PC-3 (cell line): ENCODE measurements around the gene BRPF1. TPM values are rescaled to one million over a fixed set of nuclear protein-coding genes. Genes with fewer than 3 reads are reported as not detected.

Source experiments
- ATAC-seq: fragments of 200-7000 bp; cut with Tn5 transposase; 2 replicates; pipeline ENCODE4 v1.9.1; 2020; ENCODE audit warnings: mild to moderate bottlenecking, moderate library complexity
- BruUV-seq: library from RNA; stranded (reverse); fragments of 400-500 nt; replicated peaks from 2 replicates; lab custom pipeline; 2021; lab: Mats Ljungman, UMichigan
- CTCF ChIA-PET: fragments of 300-600 bp; sonication (Branson Sonifier 250); formaldehyde crosslinking; loops from one replicate; lab custom pipeline; 2022; ENCODE audit warnings: antibody characterized with exemption; lab: Charles Lee
- POLR2A ChIA-PET: fragments of 300-600 bp; sonication (Branson Sonifier 250); formaldehyde crosslinking; loops from one replicate; lab custom pipeline; 2022; ENCODE audit warnings: antibody characterized with exemption; ENCODE audit not compliant: unreplicated experiment; lab: Charles Lee
- DNase-seq: peaks from one replicate; pipeline ENCODE4 v3.0.0-alpha.2; 2015
- H2AFZ ChIP-seq: fragments of 300-600 bp; sonication (generic); 2 replicates; pipeline ENCODE4 v1.6.0; 2016; ENCODE audit warnings: antibody characterized with exemption, low read length
- H3F3A ChIP-seq: fragments of 300-600 bp; sonication (generic); one replicate; pipeline ENCODE4 v1.6.0; 2017; ENCODE audit warnings: antibody characterized with exemption, low read length, control low read depth, mild to moderate bottlenecking; ENCODE audit not compliant: unreplicated experiment
- H3K27ac ChIP-seq: fragments of 300-600 bp; sonication (generic); 2 replicates; pipeline ENCODE4 v1.5.1; 2016; ENCODE audit warnings: mild to moderate bottlenecking, low read length
- H3K27me3 ChIP-seq: fragments of 300-600 bp; sonication (generic); 2 replicates; pipeline ENCODE4 v1.6.1; 2016; ENCODE audit warnings: low read length, mixed read lengths
- H3K36me3 ChIP-seq: fragments of 300-600 bp; sonication (generic); 2 replicates; pipeline ENCODE4 v1.6.1; 2016; ENCODE audit warnings: low read depth, mixed run types, low read length, mixed read lengths
- H3K4me1 ChIP-seq: fragments of 300-600 bp; sonication (generic); 2 replicates; pipeline ENCODE4 v1.5.1; 2016; ENCODE audit warnings: low read length; ENCODE audit not compliant: insufficient read depth
- H3K4me2 ChIP-seq: fragments of 300-600 bp; sonication (generic); 2 replicates; pipeline ENCODE4 v1.6.0; 2016; ENCODE audit warnings: low read length
- H3K4me3 ChIP-seq: fragments of 300-600 bp; sonication (generic); 2 replicates; pipeline ENCODE4 v1.5.1; 2016; ENCODE audit warnings: mild to moderate bottlenecking, low read length, mixed read lengths
- H3K79me2 ChIP-seq: fragments of 300-600 bp; sonication (generic); 2 replicates; pipeline ENCODE4 v1.6.1; 2017; ENCODE audit warnings: low read length, mixed read lengths
- H3K9ac ChIP-seq: fragments of 300-600 bp; sonication (generic); 2 replicates; pipeline ENCODE4 v1.6.0; 2016; ENCODE audit warnings: mild to moderate bottlenecking, low read length
- H3K9me2 ChIP-seq: fragments of 300-600 bp; sonication (generic); replicated peaks from 2 replicates; pipeline ENCODE4 v1.6.1; 2016; ENCODE audit warnings: mixed run types, low read length, mixed read lengths
- H3K9me3 ChIP-seq: fragments of 300-600 bp; sonication (generic); 2 replicates; pipeline ENCODE4 v1.6.1; 2016; ENCODE audit warnings: low read length, mixed read lengths
- H4K20me1 ChIP-seq: fragments of 300-600 bp; sonication (generic); 2 replicates; pipeline ENCODE4 v1.6.1; 2016; ENCODE audit warnings: low read length, mixed read lengths
- EZH2 ChIP-seq: fragments of 300-600 bp; sonication (generic); IDR thresholded peaks from one replicate; pipeline ENCODE4 v1.6.1; 2017; ENCODE audit warnings: antibody characterized with exemption, mild to moderate bottlenecking, low read length; ENCODE audit not compliant: unreplicated experiment
- EZH2phosphoT487 ChIP-seq: fragments of 300-600 bp; sonication (generic); IDR thresholded peaks from 2 replicates; pipeline ENCODE4 v1.6.1; 2018; ENCODE audit warnings: mild to moderate bottlenecking, antibody characterized with exemption, low read length, borderline replicate concordance
- intact Hi-C: fragments of 100-400 bp; cut with micrococcal nuclease; formaldehyde crosslinking; loops from 2 replicates; pipeline ENCODE4 v1.9.0; 2023
- total RNA-seq: library from RNA; depleted of rRNA; stranded (reverse); fragments of >200 nt; gene quantifications from 2 replicates; pipeline ENCODE4 v1.2.3, GENCODE V29; 2014
- TF ChIP-seq, protein P1 (sequence below): fragments of 300-600 bp; sonication (generic); conservative IDR thresholded peaks from 2 replicates; pipeline ENCODE4 v1.5.1; 2017; ENCODE audit warnings: antibody characterized with exemption, low read depth, mild to moderate bottlenecking, low read length

The BRPF1 gene
- total RNA-seq, 1 experiment from 2014 or later = 27.0 TPM

DNA sequence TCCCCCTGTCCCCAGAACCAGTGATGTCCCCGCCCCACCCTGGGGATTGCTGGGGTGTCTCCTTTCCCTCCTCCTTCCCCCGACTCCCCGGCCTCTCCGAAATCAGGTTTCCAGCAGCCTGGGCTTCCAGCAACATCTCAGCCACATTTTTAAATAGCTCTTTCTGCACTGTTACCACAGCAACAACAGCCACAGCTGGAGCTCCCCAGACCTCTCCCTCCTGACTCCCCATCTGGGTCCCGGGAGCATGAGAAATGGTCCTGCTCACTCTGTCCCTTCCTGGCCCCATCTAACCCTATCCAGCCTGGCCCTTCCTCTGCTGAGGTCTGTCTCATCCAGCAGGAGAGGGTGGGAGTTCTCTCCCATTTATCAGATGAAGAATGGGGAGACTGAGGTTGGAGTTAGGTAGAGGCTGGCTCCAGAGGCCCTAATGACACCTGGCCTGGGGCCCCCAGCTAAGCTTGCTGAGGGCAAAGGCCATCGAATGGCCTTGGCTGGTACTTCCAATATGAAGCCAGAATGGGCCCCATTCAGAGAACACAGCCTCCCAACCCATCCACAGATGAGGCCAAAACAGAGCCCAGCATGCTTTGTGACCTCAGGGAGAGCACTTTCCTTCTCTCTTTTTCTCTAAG, 36.7 kb downstream of the BRPF1 start:
- intact Hi-C loops = loop anchor here (2.0 kb wide), 1 partner anchor 13 kb away; no protein-coding TSS in a partner anchor
- H3K9me3 ChIP-seq = no peaks in the 10 kb centered on the region
- peak overlapping the region; percentile 88 for H3K4me2 ChIP-seq
- H3K36me3 ChIP-seq = no peaks in the 10 kb centered on the region; the same call in 1 of the 2 replicates
- DNase-seq (no peak), ATAC-seq (no peak)
- no peak overlapping the region for H3K9ac ChIP-seq
- TF ChIP-seq, protein P1, sequence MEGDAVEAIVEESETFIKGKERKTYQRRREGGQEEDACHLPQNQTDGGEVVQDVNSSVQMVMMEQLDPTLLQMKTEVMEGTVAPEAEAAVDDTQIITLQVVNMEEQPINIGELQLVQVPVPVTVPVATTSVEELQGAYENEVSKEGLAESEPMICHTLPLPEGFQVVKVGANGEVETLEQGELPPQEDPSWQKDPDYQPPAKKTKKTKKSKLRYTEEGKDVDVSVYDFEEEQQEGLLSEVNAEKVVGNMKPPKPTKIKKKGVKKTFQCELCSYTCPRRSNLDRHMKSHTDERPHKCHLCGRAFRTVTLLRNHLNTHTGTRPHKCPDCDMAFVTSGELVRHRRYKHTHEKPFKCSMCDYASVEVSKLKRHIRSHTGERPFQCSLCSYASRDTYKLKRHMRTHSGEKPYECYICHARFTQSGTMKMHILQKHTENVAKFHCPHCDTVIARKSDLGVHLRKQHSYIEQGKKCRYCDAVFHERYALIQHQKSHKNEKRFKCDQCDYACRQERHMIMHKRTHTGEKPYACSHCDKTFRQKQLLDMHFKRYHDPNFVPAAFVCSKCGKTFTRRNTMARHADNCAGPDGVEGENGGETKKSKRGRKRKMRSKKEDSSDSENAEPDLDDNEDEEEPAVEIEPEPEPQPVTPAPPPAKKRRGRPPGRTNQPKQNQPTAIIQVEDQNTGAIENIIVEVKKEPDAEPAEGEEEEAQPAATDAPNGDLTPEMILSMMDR = no peak
- TF ChIP-seq EZH2 (no peak), EZH2phosphoT487 (no peak)
- POLR2A ChIA-PET = interaction anchor here (0.6 kb wide), 1 partner anchor 22 kb away, joined by 4 read pairs; no protein-coding TSS in a partner anchor
- no peaks in the 10 kb centered on the region for H4K20me1 ChIP-seq
- no peaks in the 10 kb centered on the region for H3K9me2 ChIP-seq
- peaks cover 25% of the 10 kb centered on the region for H3K4me1 ChIP-seq
- CTCF ChIA-PET = no interaction called here
- no peak overlapping the region for H2AFZ ChIP-seq
- peaks cover 18% of the 10 kb centered on the region for H3K79me2 ChIP-seq
- no peaks in the 10 kb centered on the region for H3K27me3 ChIP-seq
- no TSS peak for BruUV-seq
- H3K27ac ChIP-seq = no peak overlapping the region
- H3F3A ChIP-seq = no peaks in the 10 kb centered on the region
- 0 out of 2 replicates have a peak overlapping the region, but pooled peaks have one; percentile 80 for H3K4me3 ChIP-seq

DNA sequence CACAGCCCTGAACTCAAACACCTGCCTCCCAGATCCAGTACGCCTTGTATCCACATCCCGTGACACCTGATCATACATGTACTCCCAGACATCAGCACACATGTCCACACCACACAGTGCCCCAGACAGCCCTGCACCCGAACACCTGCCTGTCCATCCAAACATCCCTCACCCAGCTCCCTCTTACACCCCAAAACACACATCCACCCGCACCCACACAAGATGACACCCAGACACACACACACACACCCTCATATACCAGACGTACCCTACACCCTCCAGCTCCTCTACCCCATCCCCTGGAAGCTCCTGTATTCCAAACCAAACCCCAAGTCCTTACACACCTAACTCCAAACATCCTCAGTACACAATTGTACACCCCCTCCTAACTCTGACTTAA, 37.5 kb downstream of the BRPF1 start:
- DNase-seq (no peak), ATAC-seq (peak; percentile 6)
- intact Hi-C loops = loop anchor here (2.0 kb wide), 1 partner anchor 14 kb away; no protein-coding TSS in a partner anchor
- TF ChIP-seq, protein P1 = no peak
- no peak for TF ChIP-seq EZH2phosphoT487
- no peak for TF ChIP-seq EZH2
- Histone ChIP-seq H3K4me1 (peaks cover 25% of the 10 kb centered on the region), H2AFZ (peak overlapping the region; percentile 93), H4K20me1 (no peaks in the 10 kb centered on the region), H3K27me3 (no peaks in the 10 kb centered on the region), H3F3A (no peaks in the 10 kb centered on the region), H3K4me2 (peak overlapping the region; percentile 88), H3K79me2 (peaks cover 18% of the 10 kb centered on the region), H3K9ac (peak overlapping the region; percentile 77), H3K9me2 (no peaks in the 10 kb centered on the region), H3K27ac (no peak overlapping the region), H3K4me3 (peak overlapping the region; percentile 80), H3K9me3 (no peaks in the 10 kb centered on the region), H3K36me3 (no peaks in the 10 kb centered on the region; the same call in 1 of the 2 replicates)
- ChIA-PET POLR2A (no interaction called here), CTCF (no interaction called here)
- BruUV-seq = no TSS peak
